Ascending aorta (tissue), 2 donors: Measurements from ENCODE around the gene PAFAH1B1. TPM values are rescaled to one million over a fixed set of nuclear protein-coding genes. Genes with fewer than 3 reads are reported as not detected.
"Not testable (repeated sequence)": the region's sequence is repeated elsewhere in the genome, so short reads cannot be mapped to it uniquely, and the experiment has no call there.

Experiments
- DNase-seq, 2 donors: peaks; one replicate each; pipeline ENCODE4 v3.0.0-alpha.2; 2019; ENCODE audit warnings: low spot score in 2 of 2
- H3K27ac ChIP-seq, 2 donors: fragments of 200-600 bp; sonication (generic); one replicate each; pipeline ENCODE4 v1.5.1; 2016 to 2017; ENCODE audit warnings: mild to moderate bottlenecking in 1 of 2
- H3K27me3 ChIP-seq: fragments of 200-600 bp; sonication (generic); one replicate; pipeline ENCODE4 v1.5.1; 2017
- H3K36me3 ChIP-seq, 2 donors: fragments of 200-600 bp; sonication (generic); one replicate each; pipeline ENCODE4 v1.5.1; 2016
- H3K4me1 ChIP-seq, 2 donors: fragments of 200-600 bp; sonication (generic); one replicate each; pipeline ENCODE4 v1.5.1; 2016 to 2017; ENCODE audit warnings: mild to moderate bottlenecking in 1 of 2
- H3K4me3 ChIP-seq, 2 donors: fragments of 200-600 bp; sonication (generic); one replicate each; pipeline ENCODE4 v1.5.1; 2016 to 2017; ENCODE audit warnings: mild to moderate bottlenecking in 1 of 2
- H3K9me3 ChIP-seq, 2 donors: fragments of 200-600 bp; sonication (generic); one replicate each; pipeline ENCODE4 v1.5.1; 2016
- intact Hi-C: fragments of 100-400 bp; cut with DNase I; formaldehyde crosslinking; loops from one replicate; pipeline ENCODE4 v1.15.1; 2023
- total RNA-seq: library from RNA; depleted of rRNA; stranded (reverse); fragments of >200 nt; gene quantifications from one replicate; pipeline ENCODE4 v1.1.0, GENCODE V29; 2016
- TF ChIP-seq, protein P1 (sequence below), 3 experiments: fragments of 200-600 bp in 2 of 3; fragments of 450-650 bp in 1 of 3; sonication (generic) in 2 of 3; IDR thresholded peaks; one replicate each; pipeline ENCODE4 v1.5.1; 2016 to 2019; ENCODE audit warnings: antibody characterized with exemption in 3 of 3, mild to moderate bottlenecking in 1 of 3, moderate library complexity in 1 of 3

PAFAH1B1 gene
- total RNA-seq, 1 donor from 2014 or later = 29.6 TPM

DNA sequence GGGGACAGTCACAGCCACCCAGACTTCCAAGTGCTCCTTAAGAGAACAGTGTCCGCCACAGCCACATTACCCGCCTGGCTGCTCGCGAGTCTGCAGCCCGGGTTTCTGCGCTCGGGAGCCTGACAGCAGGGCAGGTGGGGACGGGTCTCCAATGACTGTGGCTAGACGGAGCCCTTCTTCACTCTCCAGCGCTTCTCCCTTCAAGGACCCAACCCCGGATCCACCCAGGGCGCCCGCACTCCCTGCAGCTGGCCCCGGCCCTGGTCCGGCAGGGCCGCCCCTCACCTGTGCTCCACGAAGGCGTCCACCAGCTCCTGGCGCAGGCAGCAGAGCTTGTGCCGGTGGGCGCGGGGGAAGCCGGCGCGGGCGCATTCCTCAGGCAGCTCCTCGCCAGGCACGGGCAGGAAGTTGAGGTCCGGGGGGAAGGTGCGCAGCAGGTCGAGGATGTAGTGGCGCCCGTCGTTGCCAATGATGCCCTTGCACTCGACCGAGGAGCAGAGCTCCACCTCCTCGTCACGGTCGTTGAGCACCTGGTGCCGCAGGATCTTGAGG, 104.2 kb downstream of the PAFAH1B1 start:
- Histone ChIP-seq H3K4me1 (no peaks in the 10 kb centered on the region), H3K27ac (no peak overlapping the region), H3K9me3 (no peaks in the 10 kb centered on the region), H3K4me3 (no peak overlapping the region), H3K27me3 (no peaks in the 10 kb centered on the region), H3K36me3 (peaks cover 83 to 96% of the 10 kb centered on the region in 2 donors)
- intact Hi-C loops = no loop called here
- TF ChIP-seq, protein P1, sequence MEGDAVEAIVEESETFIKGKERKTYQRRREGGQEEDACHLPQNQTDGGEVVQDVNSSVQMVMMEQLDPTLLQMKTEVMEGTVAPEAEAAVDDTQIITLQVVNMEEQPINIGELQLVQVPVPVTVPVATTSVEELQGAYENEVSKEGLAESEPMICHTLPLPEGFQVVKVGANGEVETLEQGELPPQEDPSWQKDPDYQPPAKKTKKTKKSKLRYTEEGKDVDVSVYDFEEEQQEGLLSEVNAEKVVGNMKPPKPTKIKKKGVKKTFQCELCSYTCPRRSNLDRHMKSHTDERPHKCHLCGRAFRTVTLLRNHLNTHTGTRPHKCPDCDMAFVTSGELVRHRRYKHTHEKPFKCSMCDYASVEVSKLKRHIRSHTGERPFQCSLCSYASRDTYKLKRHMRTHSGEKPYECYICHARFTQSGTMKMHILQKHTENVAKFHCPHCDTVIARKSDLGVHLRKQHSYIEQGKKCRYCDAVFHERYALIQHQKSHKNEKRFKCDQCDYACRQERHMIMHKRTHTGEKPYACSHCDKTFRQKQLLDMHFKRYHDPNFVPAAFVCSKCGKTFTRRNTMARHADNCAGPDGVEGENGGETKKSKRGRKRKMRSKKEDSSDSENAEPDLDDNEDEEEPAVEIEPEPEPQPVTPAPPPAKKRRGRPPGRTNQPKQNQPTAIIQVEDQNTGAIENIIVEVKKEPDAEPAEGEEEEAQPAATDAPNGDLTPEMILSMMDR (IDR thresholded peaks at IDR 0.05) = no peak
- DNase-seq = peak; percentile 3 to 60

GRCh38 chr17:2699216-2699805, 105.9 kb downstream of the PAFAH1B1 start:
- H3K9me3 ChIP-seq, intact Hi-C loops, H3K4me1 ChIP-seq, H3K27ac ChIP-seq, H3K4me3 ChIP-seq, H3K27me3 ChIP-seq, DNase-seq: not testable (repeated sequence)
- peaks cover 80 to 98% of the 10 kb centered on the region in 2 donors for H3K36me3 ChIP-seq

GRCh38 chr17:2700030-2700490, 106.6 kb downstream of the PAFAH1B1 start:
- no peak overlapping the region for H3K27ac ChIP-seq
- intact Hi-C loops = no loop called here
- no peaks in the 10 kb centered on the region for H3K9me3 ChIP-seq
- no peaks in the 10 kb centered on the region for H3K27me3 ChIP-seq
- TF ChIP-seq, protein P1 (IDR thresholded peaks at IDR 0.05) = no peak
- no peak for DNase-seq
- H3K4me3 ChIP-seq = no peak overlapping the region
- H3K4me1 ChIP-seq = no peaks in the 10 kb centered on the region
- H3K36me3 ChIP-seq = peaks cover 75 to 93% of the 10 kb centered on the region in 2 donors

GRCh38 chr17:2700491-2701141, 107.2 kb downstream of the PAFAH1B1 start:
- Histone ChIP-seq H3K4me1 (no peaks in the 10 kb centered on the region), H3K9me3 (no peaks in the 10 kb centered on the region), H3K36me3 (peaks cover 70 to 87% of the 10 kb centered on the region in 2 donors), H3K27ac (no peak overlapping the region), H3K27me3 (no peaks in the 10 kb centered on the region), H3K4me3 (no peak overlapping the region)
- TF ChIP-seq, protein P1 (IDR thresholded peaks at IDR 0.05) = no peak
- DNase-seq = peak in 1 of 2 donors; percentile 56
- intact Hi-C loops = no loop called here

- Histone ChIP-seq H3K36me3 (peaks cover 62 to 80% of the 10 kb centered on the region in 2 donors), H3K27ac (no peak overlapping the region), H3K4me3 (no peak overlapping the region), H3K4me1 (no peaks in the 10 kb centered on the region), H3K9me3 (no peaks in the 10 kb centered on the region), H3K27me3 (no peaks in the 10 kb centered on the region)
- TF ChIP-seq, protein P1 (IDR thresholded peaks at IDR 0.05) = no peak
- intact Hi-C loops = no loop called here
- DNase-seq = peak in 1 of 2 donors; percentile 64
These were observed 107.9 kb downstream of the PAFAH1B1 start for GRCh38 chr17:2701161-2701995.
